NCI-H446 treated with DMSO at 0.1 percent for 48 hours (cell line): ENCODE measurements around the gene GMPPB.
"Not testable (repeated sequence)": the region's sequence is repeated elsewhere in the genome, so short reads cannot be mapped to it uniquely, and the experiment has no call there.

ENCODE experiments used
- DNase-seq: peaks from one replicate; lab custom pipeline; 2025; lab: John Stamatoyannopoulos, UW

GMPPB gene

GRCh38 chr3:49713336-49714105 is 10.2 kb downstream of the GMPPB start:
- no peak for DNase-seq

GRCh38 chr3:49712631-49713317 is 11.0 kb downstream of the GMPPB start:
- DNase-seq = no peak

- no peak for DNase-seq
These were observed 11.6 kb downstream of the GMPPB start for GRCh38 chr3:49712166-49712565.

GRCh38 chr3:49711489-49711888 is 12.3 kb downstream of the GMPPB start:
- no peak for DNase-seq

GRCh38 chr3:49709852-49710251 is 13.9 kb downstream of the GMPPB start:
- no peak for DNase-seq

GRCh38 chr3:49707113-49707480 is 16.7 kb downstream of the GMPPB start:
- DNase-seq = peak; percentile 33

GRCh38 chr3:49706456-49707112 is 17.2 kb downstream of the GMPPB start:
- DNase-seq = no peak

- DNase-seq = no peak
These were observed 18.3 kb downstream of the GMPPB start for GRCh38 chr3:49705390-49705960.

GRCh38 chr3:49704629-49705028 is 19.1 kb downstream of the GMPPB start:
- no peak for DNase-seq

- no peak for DNase-seq
These were observed 19.8 kb downstream of the GMPPB start for GRCh38 chr3:49703956-49704355.

GRCh38 chr3:49703443-49703927 is 20.3 kb downstream of the GMPPB start:
- peak; percentile 31 for DNase-seq

- DNase-seq = no peak
These were observed 21.1 kb downstream of the GMPPB start for GRCh38 chr3:49702672-49703071.

GRCh38 chr3:49701388-49702077 is 22.2 kb downstream of the GMPPB start:
- no peak for DNase-seq

GRCh38 chr3:49700453-49701128 is 23.2 kb downstream of the GMPPB start:
- no peak for DNase-seq

GRCh38 chr3:49700014-49700413 is 23.7 kb downstream of the GMPPB start:
- DNase-seq = no peak

- DNase-seq = no peak
These were observed 24.3 kb downstream of the GMPPB start for GRCh38 chr3:49699281-49699979.

GRCh38 chr3:49695350-49696015 is 28.3 kb downstream of the GMPPB start:
- DNase-seq = not testable (repeated sequence)

GRCh38 chr3:49694409-49695070 is 29.2 kb downstream of the GMPPB start:
- not testable (repeated sequence) for DNase-seq

GRCh38 chr3:49691481-49691880 is 32.3 kb downstream of the GMPPB start:
- not testable (repeated sequence) for DNase-seq

GRCh38 chr3:49690856-49691255 is 32.9 kb downstream of the GMPPB start:
- DNase-seq = not testable (repeated sequence)
